ENCODE data around the gene GRIP2. TPM values are rescaled to one million over a fixed set of nuclear protein-coding genes. Genes with fewer than 3 reads are reported as not detected.
A peak's percentile ranks its signal among the peaks of the same experiment; 100 is the strongest.

GRIP2 gene
- total and polyA plus RNA-seq, 2 of the 4 experiments (the other 2 are of a cell fraction): 0.05 TPM; not detected in 1

DNA sequence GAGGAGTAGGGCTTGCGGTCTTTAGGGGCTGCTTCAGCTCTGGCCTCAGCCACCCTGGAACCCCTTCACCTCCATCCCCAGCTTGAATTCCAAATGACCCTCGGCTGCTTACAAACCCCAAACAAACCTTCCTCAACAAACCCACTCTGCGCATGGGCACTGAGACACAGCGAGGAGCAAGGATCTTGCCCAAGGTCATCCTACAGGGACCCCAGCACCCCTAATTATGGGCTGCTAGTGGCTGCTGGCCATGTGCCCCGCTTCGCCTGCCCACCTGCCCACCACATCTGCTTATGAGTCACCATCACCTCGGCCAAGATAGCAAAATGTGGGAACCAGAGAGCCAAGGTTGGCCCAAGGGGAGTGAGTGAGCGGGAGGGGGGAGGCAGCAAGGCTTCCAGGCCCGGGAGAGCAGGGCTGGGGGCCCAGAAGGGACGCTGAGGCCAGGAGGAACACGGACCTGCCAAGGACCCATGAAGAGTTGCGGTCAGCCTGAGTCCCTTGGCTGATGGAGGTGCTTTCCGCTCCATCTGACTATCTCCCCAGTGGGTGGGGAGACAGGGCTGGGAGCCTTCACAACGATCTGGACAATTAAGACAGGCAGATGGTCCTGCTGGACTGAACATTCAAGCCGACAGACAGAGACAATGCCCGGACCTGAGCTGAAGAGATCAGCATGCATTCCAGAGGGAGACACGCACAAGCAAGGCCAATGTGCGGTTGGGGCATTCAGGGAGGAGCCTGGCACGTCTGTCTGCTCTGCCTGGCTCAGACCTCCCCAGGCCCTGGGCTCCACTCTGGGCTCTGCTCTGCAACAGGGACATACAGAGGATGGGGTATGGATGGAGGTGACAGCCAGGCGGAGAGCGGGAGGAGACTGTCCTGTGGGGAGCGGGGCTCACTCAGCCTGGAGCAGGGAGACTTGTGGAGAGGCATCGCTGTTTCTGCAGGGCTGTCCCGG lies 10.8 kb upstream of the GRIP2 start:
- no peak overlapping the region for H3K9ac ChIP-seq (ENCODE audit: low read depth, low read length)
- no peak overlapping the region for H2BK20ac ChIP-seq (ENCODE audit: low read depth, low read length)
- no peak overlapping the region for H4K8ac ChIP-seq (ENCODE audit: low read depth in 2 of 2, low read length in 2 of 2)
- no peaks in the 10 kb centered on the region for H3K4me1 ChIP-seq (ENCODE audit: control insufficient read depth, insufficient read depth, low read length)
- no peak overlapping the region for H2AK9ac ChIP-seq (replicated peaks; ENCODE audit: low read depth, low read length, poor library complexity)
- no peak overlapping the region for H2BK120ac ChIP-seq (ENCODE audit: low read depth, low read length)
- H2AK5ac ChIP-seq (ENCODE audit: low read depth, low read length): no peak overlapping the region
- no peak overlapping the region for H2BK5ac ChIP-seq (ENCODE audit: low read depth, low read length, poor library complexity, severe bottlenecking)
- peak; percentile 28; the same call in 1 of the 2 replicates for ATAC-seq (ENCODE audit: low read depth)
- H3K36me3 ChIP-seq (ENCODE audit: control insufficient read depth, insufficient read depth, low read length): no peaks in the 10 kb centered on the region
- intact Hi-C loops (cut with micrococcal nuclease) (no loop called here), in situ Hi-C loops (cut with MboI; ENCODE audit: low sequenced_read_pairs) (loop anchor here (25.0 kb wide), 1 partner anchor 664 kb away; the partner anchor contains the start of gene WNT7A), dilution Hi-C loops (cut with HindIII; ENCODE audit: low sequenced_read_pairs, unreplicated experiment) (no loop called here)
- 56% methylated on average over 12 of the region's 24 CpGs; no CpG with 5 or more reads in 1 of the 2 experiments for WGBS, 2 experiments (ENCODE audit: extremely low coverage in 2 of 2, insufficient read length in 1 of 2)
- H3K4me2 ChIP-seq (ENCODE audit: low read depth, low read length): no peak overlapping the region
- POLR2A ChIA-PET (ENCODE audit: unreplicated experiment): no interaction called here
- peaks cover 40% of the 10 kb centered on the region for H3K27me3 ChIP-seq (ENCODE audit: control insufficient read depth, insufficient read depth, low read length)
- no peak overlapping the region for H4K5ac ChIP-seq (ENCODE audit: low read depth, low read length)
- no peak overlapping the region for H3K23ac ChIP-seq (ENCODE audit: low read depth, low read length)
- no peaks in the 10 kb centered on the region for H4K20me1 ChIP-seq (ENCODE audit: insufficient read depth, low read length)
- no TSS peak for BruUV-seq (replicated peaks)
- no peak overlapping the region for H3K27ac ChIP-seq (ENCODE audit: insufficient read depth, low read length)
- H3K4me3 ChIP-seq (ENCODE audit: insufficient read depth, low read depth, low read length): no peak overlapping the region
- no peaks in the 10 kb centered on the region for H3K9me3 ChIP-seq (ENCODE audit: control insufficient read depth, insufficient read depth, low read length)
- no peak overlapping the region for H2BK15ac ChIP-seq (ENCODE audit: low read depth, low read length)
- H3K14ac ChIP-seq (replicated peaks; ENCODE audit: low read depth, low read length): no peak overlapping the region
- no peak overlapping the region for H3K18ac ChIP-seq (ENCODE audit: low read depth, low read length)
- H3K9me1 ChIP-seq (ENCODE audit: insufficient read depth, low read length): no peaks in the 10 kb centered on the region
- no peaks in the 10 kb centered on the region for H3K79me1 ChIP-seq (ENCODE audit: low read depth in 1 of 2, low read length in 2 of 2)
- H4K91ac ChIP-seq (ENCODE audit: insufficient read depth, low read depth, low read length): no peak overlapping the region
- H2AFZ ChIP-seq (replicated peaks; ENCODE audit: low read length, poor library complexity): no peak overlapping the region
- no peak overlapping the region for H3K56ac ChIP-seq (ENCODE audit: extremely low read depth, insufficient read depth, low read length)
- peak; percentile 5 for DNase-seq
- no peak overlapping the region for H3K4ac ChIP-seq (ENCODE audit: low read depth, low read length)
- CTCF ChIA-PET: no interaction called here
- TF ChIP-seq FOS (IDR thresholded peaks at IDR 0.05; ENCODE audit: low read depth, low read length) (no peak), CEBPB (IDR thresholded peaks at IDR 0.05; ENCODE audit: low read depth, low read length) (no peak), RFX5 (IDR thresholded peaks at IDR 0.05; ENCODE audit: low read depth, low read length) (no peak), RCOR1 (IDR thresholded peaks at IDR 0.05; ENCODE audit: insufficient replicate concordance, low read length) (no peak), RAD21 (IDR thresholded peaks at IDR 0.05; ENCODE audit: low read length) (no peak), BHLHE40 (IDR thresholded peaks at IDR 0.05; ENCODE audit: low read depth, low read length) (no peak), POLR2A (IDR thresholded peaks at IDR 0.05; ENCODE audit: low read depth, low read length) (no peak), NFE2L2 (IDR thresholded peaks at IDR 0.05; ENCODE audit: low read depth, low read length) (no peak), MAZ (IDR thresholded peaks at IDR 0.05; ENCODE audit: borderline replicate concordance, low read depth, low read length) (no peak), CHD1 (IDR thresholded peaks at IDR 0.05; ENCODE audit: low read depth, low read length) (no peak), MAFK (IDR thresholded peaks at IDR 0.05; ENCODE audit: low read depth, low read length) (no peak), MXI1 (IDR thresholded peaks at IDR 0.05; ENCODE audit: borderline replicate concordance, low read depth, low read length) (no peak)
- TF ChIP-seq, protein P1, sequence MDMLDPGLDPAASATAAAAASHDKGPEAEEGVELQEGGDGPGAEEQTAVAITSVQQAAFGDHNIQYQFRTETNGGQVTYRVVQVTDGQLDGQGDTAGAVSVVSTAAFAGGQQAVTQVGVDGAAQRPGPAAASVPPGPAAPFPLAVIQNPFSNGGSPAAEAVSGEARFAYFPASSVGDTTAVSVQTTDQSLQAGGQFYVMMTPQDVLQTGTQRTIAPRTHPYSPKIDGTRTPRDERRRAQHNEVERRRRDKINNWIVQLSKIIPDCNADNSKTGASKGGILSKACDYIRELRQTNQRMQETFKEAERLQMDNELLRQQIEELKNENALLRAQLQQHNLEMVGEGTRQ (IDR thresholded peaks at IDR 0.05; ENCODE audit: low read depth, low read length): no peak
- TF ChIP-seq, protein P2, sequence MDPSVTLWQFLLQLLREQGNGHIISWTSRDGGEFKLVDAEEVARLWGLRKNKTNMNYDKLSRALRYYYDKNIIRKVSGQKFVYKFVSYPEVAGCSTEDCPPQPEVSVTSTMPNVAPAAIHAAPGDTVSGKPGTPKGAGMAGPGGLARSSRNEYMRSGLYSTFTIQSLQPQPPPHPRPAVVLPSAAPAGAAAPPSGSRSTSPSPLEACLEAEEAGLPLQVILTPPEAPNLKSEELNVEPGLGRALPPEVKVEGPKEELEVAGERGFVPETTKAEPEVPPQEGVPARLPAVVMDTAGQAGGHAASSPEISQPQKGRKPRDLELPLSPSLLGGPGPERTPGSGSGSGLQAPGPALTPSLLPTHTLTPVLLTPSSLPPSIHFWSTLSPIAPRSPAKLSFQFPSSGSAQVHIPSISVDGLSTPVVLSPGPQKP (IDR thresholded peaks at IDR 0.05; ENCODE audit: borderline replicate concordance, low read depth, low read length): no peak
- TF ChIP-seq, protein P3, sequence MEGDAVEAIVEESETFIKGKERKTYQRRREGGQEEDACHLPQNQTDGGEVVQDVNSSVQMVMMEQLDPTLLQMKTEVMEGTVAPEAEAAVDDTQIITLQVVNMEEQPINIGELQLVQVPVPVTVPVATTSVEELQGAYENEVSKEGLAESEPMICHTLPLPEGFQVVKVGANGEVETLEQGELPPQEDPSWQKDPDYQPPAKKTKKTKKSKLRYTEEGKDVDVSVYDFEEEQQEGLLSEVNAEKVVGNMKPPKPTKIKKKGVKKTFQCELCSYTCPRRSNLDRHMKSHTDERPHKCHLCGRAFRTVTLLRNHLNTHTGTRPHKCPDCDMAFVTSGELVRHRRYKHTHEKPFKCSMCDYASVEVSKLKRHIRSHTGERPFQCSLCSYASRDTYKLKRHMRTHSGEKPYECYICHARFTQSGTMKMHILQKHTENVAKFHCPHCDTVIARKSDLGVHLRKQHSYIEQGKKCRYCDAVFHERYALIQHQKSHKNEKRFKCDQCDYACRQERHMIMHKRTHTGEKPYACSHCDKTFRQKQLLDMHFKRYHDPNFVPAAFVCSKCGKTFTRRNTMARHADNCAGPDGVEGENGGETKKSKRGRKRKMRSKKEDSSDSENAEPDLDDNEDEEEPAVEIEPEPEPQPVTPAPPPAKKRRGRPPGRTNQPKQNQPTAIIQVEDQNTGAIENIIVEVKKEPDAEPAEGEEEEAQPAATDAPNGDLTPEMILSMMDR (conservative IDR thresholded peaks at IDR 0.05; ENCODE audit: low read depth, low read length): no peak

Data from IMR-90 (cell line).